GM12865 (cell line): ENCODE measurements around the gene KRTAP29-1.

ENCODE experiments used
- DNase-seq: peaks from one replicate; pipeline ENCODE4 v3.0.0; 2010; ENCODE audit warnings: low read depth
- H3K4me3 ChIP-seq: 2 replicates; pipeline ENCODE4 v1.5.1; 2011; ENCODE audit warnings: mild to moderate bottlenecking, low read depth, low read length, control low read depth
- TF ChIP-seq, protein P1 (sequence below): IDR thresholded peaks from 2 replicates; pipeline ENCODE4 v1.5.1; 2011; ENCODE audit warnings: low read length, control low read depth, low read depth, inconsistent platforms; ENCODE audit not compliant: insufficient read depth; ENCODE audit errors: missing control alignments

The KRTAP29-1 gene

DNA sequence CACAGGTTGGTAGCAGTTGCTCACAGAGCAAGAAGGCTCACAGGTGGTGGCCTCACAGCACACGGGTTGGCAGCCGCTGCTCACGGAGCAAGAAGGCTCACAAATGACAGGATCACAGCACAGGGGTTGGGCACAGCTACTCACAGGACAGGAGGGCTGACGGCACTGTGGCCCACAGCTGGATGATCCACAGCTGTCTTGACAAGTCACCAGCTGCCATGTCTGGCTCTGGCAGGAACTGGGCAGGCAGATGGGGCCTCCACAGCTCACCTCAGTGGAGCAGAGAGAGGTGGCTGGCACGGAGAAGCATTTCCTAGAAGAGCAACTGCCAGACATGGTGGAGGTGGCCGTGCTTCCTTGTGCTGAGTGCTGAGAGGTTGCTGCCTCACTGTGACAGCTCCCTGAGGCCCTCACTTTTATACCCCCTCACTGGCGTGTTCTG is 6.3 kb upstream of the KRTAP29-1 start, which contains the start of gene KRTAP16-1:
Gene KRTAP16-1, minus strand, starts transcription at position 392 of the 442 bp plus-strand sequence. Its CDS starts 56 bp downstream, at position 336.
- TF ChIP-seq, protein P1, sequence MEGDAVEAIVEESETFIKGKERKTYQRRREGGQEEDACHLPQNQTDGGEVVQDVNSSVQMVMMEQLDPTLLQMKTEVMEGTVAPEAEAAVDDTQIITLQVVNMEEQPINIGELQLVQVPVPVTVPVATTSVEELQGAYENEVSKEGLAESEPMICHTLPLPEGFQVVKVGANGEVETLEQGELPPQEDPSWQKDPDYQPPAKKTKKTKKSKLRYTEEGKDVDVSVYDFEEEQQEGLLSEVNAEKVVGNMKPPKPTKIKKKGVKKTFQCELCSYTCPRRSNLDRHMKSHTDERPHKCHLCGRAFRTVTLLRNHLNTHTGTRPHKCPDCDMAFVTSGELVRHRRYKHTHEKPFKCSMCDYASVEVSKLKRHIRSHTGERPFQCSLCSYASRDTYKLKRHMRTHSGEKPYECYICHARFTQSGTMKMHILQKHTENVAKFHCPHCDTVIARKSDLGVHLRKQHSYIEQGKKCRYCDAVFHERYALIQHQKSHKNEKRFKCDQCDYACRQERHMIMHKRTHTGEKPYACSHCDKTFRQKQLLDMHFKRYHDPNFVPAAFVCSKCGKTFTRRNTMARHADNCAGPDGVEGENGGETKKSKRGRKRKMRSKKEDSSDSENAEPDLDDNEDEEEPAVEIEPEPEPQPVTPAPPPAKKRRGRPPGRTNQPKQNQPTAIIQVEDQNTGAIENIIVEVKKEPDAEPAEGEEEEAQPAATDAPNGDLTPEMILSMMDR: no peak
- H3K4me3 ChIP-seq: no peak within 1 kb of the TSS
- no peak for DNase-seq

DNA sequence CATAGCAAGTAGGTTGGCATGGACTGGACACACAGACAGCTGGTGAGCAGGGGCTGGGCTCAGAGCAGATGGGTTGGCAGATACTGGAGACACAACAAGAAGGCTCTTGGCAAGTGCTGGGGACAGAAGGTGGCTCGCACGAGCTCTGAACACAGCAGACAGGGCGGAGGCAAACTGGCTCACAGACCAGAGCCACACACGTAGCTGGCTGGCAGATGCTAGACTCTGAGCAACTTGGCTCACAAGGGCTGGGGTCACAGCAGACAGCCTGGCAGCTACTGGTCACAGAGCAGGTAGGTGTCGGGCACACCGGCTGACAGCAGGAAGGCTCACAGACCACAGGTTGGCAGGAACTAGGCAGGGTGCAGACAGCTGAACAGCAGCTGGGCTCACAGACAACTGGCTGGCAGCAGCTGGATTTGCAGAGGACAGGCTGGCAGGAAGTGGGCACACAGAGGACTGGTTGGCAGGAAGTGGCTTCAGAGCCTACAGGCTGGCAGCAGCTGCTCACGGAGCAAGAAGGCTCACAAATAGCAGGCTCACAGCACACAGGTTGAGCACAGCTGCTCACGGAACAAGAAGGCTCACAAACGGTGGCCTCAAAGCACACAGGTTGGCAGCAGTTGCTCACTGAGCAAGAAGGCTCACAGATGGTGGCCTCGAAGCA is 5.7 kb upstream of the KRTAP29-1 start:
- TF ChIP-seq, protein P1: no peak
- H3K4me3 ChIP-seq: no peak overlapping the region
- DNase-seq: peak; percentile 57

DNA sequence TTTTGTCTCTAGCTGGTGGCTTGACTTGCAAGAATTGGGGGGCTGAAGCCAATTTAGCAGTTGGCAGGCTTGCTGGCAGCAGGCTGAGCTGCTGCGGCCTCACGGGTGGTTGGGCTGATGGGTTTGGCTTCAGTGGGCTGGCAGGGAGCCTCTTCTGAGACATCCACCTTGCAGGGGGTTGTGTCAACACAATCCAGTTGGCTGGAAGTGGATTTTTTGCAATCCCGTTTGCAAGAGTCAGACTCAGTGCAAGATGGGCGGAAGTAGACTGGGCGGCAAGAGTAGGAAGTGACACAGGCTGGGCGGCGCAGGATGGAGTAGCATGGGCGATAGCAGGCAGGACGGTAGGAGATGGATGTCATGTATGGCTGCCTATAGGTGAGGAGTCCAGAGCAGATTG is 5.0 kb upstream of the KRTAP29-1 start:
- TF ChIP-seq, protein P1: no peak
- no peak overlapping the region for H3K4me3 ChIP-seq
- no peak for DNase-seq

DNA sequence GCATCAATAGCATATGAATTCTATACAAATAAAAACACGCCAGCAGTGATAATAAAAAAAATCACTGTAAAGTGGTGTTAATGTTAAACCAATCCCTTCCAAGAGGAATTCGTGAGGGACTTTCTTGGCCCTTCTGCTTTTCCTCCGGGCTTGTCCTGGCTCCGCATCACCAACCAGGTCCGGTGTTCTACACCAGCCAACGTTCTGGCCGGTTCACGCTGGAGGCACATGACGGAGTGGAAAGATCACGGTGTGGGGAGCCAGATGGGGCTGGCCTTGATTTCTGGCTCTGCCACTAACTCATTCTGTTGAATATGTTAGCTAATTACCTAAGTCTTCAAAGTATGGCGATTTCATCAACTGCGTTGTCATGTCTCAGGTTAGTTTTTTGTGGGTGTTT is 1.4 kb upstream of the KRTAP29-1 start:
- no peak for DNase-seq
- H3K4me3 ChIP-seq: no peak overlapping the region
- TF ChIP-seq, protein P1: no peak

GRCh38 chr17:41302981-41303380 is 330 bp upstream of the KRTAP29-1 start:
- no peak overlapping the region for H3K4me3 ChIP-seq
- TF ChIP-seq, protein P1: no peak
- DNase-seq: no peak

GRCh38 chr17:41301204-41301790 is 1.4 kb downstream of the KRTAP29-1 start:
- DNase-seq: no peak
- no peak overlapping the region for H3K4me3 ChIP-seq
- TF ChIP-seq, protein P1: no peak
